Measurements from ENCODE around the gene MRPS34. TPM values are rescaled to one million over a fixed set of nuclear protein-coding genes. Genes with fewer than 3 reads are reported as not detected.

The MRPS34 gene
- total RNA-seq, 1 experiment from 2014 or later = 109 TPM

DNA sequence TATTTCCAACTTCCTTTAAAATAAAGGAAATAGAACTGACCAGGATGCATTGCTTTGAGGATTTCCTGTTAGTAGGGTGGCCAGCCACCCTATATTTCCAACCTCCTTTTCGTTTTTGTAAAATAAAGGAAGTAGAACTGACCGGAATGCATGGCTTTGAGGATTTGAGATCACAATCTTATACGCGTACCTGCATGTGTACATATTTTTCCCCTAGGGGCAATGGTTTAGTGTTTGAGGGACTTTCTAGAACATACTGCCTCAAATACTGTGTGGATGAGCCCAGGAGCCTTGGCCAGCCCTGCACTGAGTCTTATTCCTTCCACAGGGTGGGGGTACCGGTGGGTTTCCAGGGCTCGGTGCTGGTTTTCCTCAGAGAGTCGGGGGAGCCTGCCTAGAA, 41.3 kb downstream of the MRPS34 start:
- intact Hi-C loops (cut with micrococcal nuclease; ENCODE audit: unreplicated experiment) = no loop called here
- Mint-ChIP-seq H3K36me3 (ENCODE audit: insufficient read depth, unreplicated experiment) (peaks cover 23% of the 10 kb centered on the region), H3K27ac (ENCODE audit: unreplicated experiment) (no peak overlapping the region), H3K4me3 (ENCODE audit: unreplicated experiment) (no peak overlapping the region), H3K27me3 (ENCODE audit: insufficient read depth, unreplicated experiment) (no peaks in the 10 kb centered on the region), H3K9me3 (ENCODE audit: unreplicated experiment) (no peaks in the 10 kb centered on the region), H3K4me1 (ENCODE audit: low read depth, unreplicated experiment) (no peaks in the 10 kb centered on the region)
- no peaks in the 10 kb centered on the region; the same call in none of the 2 replicates for H3K36me3 ChIP-seq (ENCODE audit: control insufficient read depth, insufficient read depth, low read length)
- ChIA-PET POLR2A (no interaction called here), CTCF (no interaction called here)
- DNase-seq = no peak
- no peak overlapping the region for H3K4me3 ChIP-seq (ENCODE audit: low read depth, low read length)
- no peaks in the 10 kb centered on the region for H3K4me1 ChIP-seq
- no peaks in the 10 kb centered on the region for H3K27me3 ChIP-seq (replicated peaks; ENCODE audit: control insufficient read depth, insufficient read depth, low read length)
- no TSS peak for BruUV-seq (replicated peaks)
- peaks cover 5% of the 10 kb centered on the region; the same call in 1 of the 2 replicates for H3K9me3 ChIP-seq
- TF ChIP-seq, protein P1, sequence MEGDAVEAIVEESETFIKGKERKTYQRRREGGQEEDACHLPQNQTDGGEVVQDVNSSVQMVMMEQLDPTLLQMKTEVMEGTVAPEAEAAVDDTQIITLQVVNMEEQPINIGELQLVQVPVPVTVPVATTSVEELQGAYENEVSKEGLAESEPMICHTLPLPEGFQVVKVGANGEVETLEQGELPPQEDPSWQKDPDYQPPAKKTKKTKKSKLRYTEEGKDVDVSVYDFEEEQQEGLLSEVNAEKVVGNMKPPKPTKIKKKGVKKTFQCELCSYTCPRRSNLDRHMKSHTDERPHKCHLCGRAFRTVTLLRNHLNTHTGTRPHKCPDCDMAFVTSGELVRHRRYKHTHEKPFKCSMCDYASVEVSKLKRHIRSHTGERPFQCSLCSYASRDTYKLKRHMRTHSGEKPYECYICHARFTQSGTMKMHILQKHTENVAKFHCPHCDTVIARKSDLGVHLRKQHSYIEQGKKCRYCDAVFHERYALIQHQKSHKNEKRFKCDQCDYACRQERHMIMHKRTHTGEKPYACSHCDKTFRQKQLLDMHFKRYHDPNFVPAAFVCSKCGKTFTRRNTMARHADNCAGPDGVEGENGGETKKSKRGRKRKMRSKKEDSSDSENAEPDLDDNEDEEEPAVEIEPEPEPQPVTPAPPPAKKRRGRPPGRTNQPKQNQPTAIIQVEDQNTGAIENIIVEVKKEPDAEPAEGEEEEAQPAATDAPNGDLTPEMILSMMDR (IDR thresholded peaks at IDR 0.05; ENCODE audit: insufficient read depth in 1 of 2, low read depth in 1 of 2, low read length in 1 of 2, severe bottlenecking in 1 of 2, unreplicated experiment in 1 of 2) = no peak

DNA sequence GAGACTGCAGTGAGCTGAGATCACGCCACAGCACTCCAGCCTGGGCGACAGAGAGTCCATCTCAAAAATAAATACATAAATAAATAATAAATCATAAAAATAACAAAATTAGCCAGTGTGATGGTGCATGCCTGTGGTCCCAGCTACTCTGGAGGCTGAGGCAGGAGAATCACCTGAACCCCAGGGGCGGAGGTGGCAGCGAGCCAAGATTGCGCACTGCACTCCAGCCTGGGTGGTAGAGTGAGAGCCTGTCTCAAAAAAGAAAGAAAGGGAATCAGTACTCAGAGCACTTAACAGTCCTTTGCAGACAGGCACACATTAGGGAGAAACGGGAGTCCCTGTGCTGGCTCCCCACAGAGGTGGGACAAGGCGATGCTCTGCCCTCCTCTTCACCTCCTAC, 41.9 kb downstream of the MRPS34 start:
- H3K36me3 Mint-ChIP-seq (ENCODE audit: insufficient read depth, unreplicated experiment) = peaks cover 23% of the 10 kb centered on the region
- BruUV-seq (replicated peaks) = no TSS peak
- CTCF ChIA-PET = no interaction called here

DNA sequence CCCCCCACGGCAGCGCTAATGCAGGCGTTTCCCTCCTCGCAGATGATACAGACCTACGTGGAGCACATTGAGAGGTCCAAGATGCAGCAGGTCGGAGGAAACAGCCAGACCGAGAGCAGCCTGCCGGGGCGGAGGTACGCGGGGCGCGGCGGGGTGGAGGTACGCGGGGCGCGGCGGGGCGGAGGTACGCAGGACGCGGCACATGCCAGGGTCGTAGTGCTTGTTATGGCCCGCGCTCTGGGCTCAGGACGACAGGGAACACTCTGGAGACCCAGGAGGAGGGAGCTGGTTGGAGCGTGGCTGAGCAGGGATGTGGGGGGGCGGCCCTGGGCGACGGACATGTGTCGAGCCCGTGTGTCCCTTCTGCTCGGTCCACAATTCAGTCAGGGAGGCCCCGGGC, 43.5 kb downstream of the MRPS34 start:
- intact Hi-C loops (cut with micrococcal nuclease; ENCODE audit: unreplicated experiment) = no loop called here
- ChIA-PET CTCF (interaction anchor here (1.2 kb wide), 1 partner anchor 24 kb away, joined by 4 read pairs; the partner anchor contains the start of gene MAPK8IP3), POLR2A (no interaction called here)
- TF ChIP-seq, protein P1 (IDR thresholded peaks at IDR 0.05; ENCODE audit: insufficient read depth in 1 of 2, low read depth in 1 of 2, low read length in 1 of 2, severe bottlenecking in 1 of 2, unreplicated experiment in 1 of 2) = no peak
- no peak for DNase-seq
- Mint-ChIP-seq H3K4me3 (ENCODE audit: unreplicated experiment) (no peak overlapping the region), H3K4me1 (ENCODE audit: low read depth, unreplicated experiment) (no peaks in the 10 kb centered on the region), H3K27me3 (ENCODE audit: insufficient read depth, unreplicated experiment) (no peaks in the 10 kb centered on the region), H3K9me3 (ENCODE audit: unreplicated experiment) (no peaks in the 10 kb centered on the region), H3K27ac (ENCODE audit: unreplicated experiment) (no peak overlapping the region), H3K36me3 (ENCODE audit: insufficient read depth, unreplicated experiment) (peaks cover 23% of the 10 kb centered on the region)
- Histone ChIP-seq H3K4me1 (no peaks in the 10 kb centered on the region), H3K4me3 (ENCODE audit: low read depth, low read length) (no peak overlapping the region), H3K27me3 (replicated peaks; ENCODE audit: control insufficient read depth, insufficient read depth, low read length) (no peaks in the 10 kb centered on the region), H3K36me3 (ENCODE audit: control insufficient read depth, insufficient read depth, low read length) (no peaks in the 10 kb centered on the region; the same call in none of the 2 replicates), H3K9me3 (no peaks in the 10 kb centered on the region)
- no TSS peak for BruUV-seq (replicated peaks)

More for the DNA sequence above, 41.9 kb downstream of the MRPS34 start:
- Histone ChIP-seq H3K4me1 (no peaks in the 10 kb centered on the region), H3K4me3 (ENCODE audit: low read depth, low read length) (no peak overlapping the region), H3K27me3 (replicated peaks; ENCODE audit: control insufficient read depth, insufficient read depth, low read length) (no peaks in the 10 kb centered on the region), H3K9me3 (peaks cover 5% of the 10 kb centered on the region; the same call in 1 of the 2 replicates), H3K36me3 (ENCODE audit: control insufficient read depth, insufficient read depth, low read length) (no peaks in the 10 kb centered on the region; the same call in none of the 2 replicates)
- intact Hi-C loops (cut with micrococcal nuclease; ENCODE audit: unreplicated experiment) = no loop called here
- DNase-seq = no peak
- no peaks in the 10 kb centered on the region for H3K9me3 Mint-ChIP-seq (ENCODE audit: unreplicated experiment)
- TF ChIP-seq, protein P1 (IDR thresholded peaks at IDR 0.05; ENCODE audit: insufficient read depth in 1 of 2, low read depth in 1 of 2, low read length in 1 of 2, severe bottlenecking in 1 of 2, unreplicated experiment in 1 of 2) = no peak
- H3K4me1 Mint-ChIP-seq (ENCODE audit: low read depth, unreplicated experiment) = no peaks in the 10 kb centered on the region
- H3K27ac Mint-ChIP-seq (ENCODE audit: unreplicated experiment) = no peak overlapping the region
- H3K27me3 Mint-ChIP-seq (ENCODE audit: insufficient read depth, unreplicated experiment) = no peaks in the 10 kb centered on the region
- POLR2A ChIA-PET = no interaction called here
- H3K4me3 Mint-ChIP-seq (ENCODE audit: unreplicated experiment) = no peak overlapping the region

Measured in Caco-2 (cell line).